Left hindlimb (tissue), 1 donor: ENCODE data around the gene DGCR6L.
A peak's percentile ranks its signal among the peaks of the same experiment; 100 is the strongest.
"Not testable (repeated sequence)": the region's sequence is repeated elsewhere in the genome, so short reads cannot be mapped to it uniquely, and the experiment has no call there.

Experiments used
- DNase-seq: peaks from one replicate; pipeline ENCODE4 v3.0.0-alpha.2; 2018

Gene DGCR6L

GRCh38 chr22:20319745-20320658 is at the start of gene DGCR6L:
TSS of gene DGCR6L (minus strand) at chr22:20320060. CDS start at chr22:20319988, 72 bp downstream.
- peak; percentile 95 for DNase-seq

- DNase-seq = not testable (repeated sequence)
Observed at GRCh38 chr22:20368875-20369274, 49.0 kb upstream of the DGCR6L start.

- not testable (repeated sequence) for DNase-seq
Observed at GRCh38 chr22:20366841-20367240, 47.0 kb upstream of the DGCR6L start.

DNA sequence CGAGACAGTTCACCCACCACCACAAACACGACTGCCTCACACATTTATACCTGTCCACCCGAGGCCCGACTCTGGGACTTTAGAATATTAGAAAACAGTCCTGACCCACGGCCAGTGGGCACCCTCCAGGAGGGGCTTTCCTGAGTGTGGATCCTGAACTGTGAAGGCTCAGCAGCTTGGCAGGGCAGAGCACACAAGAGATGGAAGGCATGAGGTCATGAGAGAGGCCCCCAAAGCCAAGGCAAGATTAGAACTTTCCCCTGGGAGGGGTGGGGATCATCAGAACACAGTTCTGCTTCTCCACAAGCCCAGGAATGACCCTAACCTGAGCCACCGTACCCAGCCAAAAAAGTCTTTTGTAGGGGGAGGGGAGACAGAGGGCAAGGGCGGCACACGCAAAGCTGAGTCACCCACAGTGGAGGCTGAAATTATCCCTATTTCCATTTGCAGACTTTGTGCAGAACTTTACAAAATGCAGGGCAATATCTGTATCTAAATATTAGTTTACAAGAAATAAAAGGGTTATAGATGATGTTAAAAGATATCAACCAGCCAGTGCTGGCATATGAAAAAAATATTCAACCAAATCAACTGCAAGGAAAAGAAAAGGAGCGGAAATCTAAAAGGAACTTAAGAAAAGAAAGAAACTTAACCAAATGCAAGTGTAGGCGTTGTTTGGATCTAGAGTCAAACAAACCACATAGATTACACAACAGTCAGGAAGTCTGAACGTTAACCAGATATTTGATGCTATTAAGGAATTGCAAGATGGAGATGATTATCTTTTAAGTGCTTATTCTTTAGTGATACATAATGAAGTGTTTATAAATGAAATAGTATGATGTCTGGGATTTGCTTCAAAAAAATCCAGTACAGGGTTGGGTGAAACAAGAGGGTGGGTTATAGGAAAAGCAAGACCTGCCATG is 44.7 kb upstream of the DGCR6L start:
- not testable (repeated sequence) for DNase-seq

DNA sequence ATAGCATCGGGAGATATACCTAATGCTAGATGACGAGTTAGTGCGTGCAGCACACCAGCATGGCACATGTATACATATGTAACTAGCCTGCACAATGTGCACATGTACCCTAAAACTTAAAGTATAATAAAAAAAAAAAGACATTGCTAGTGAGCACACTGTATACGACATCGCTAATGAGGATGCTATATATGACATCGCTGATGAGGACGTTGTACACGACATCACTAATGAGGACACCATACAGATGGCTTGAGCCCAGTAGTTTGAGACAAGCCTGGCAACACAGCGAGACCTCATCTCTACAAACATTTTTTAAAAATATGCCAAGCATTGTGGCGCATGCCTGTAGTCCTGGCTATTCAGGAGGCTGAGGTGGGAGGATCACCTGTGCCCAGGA is 42.5 kb upstream of the DGCR6L start:
- not testable (repeated sequence) for DNase-seq

- not testable (repeated sequence) for DNase-seq
Observed at GRCh38 chr22:20361752-20362229, 41.9 kb upstream of the DGCR6L start.

DNA sequence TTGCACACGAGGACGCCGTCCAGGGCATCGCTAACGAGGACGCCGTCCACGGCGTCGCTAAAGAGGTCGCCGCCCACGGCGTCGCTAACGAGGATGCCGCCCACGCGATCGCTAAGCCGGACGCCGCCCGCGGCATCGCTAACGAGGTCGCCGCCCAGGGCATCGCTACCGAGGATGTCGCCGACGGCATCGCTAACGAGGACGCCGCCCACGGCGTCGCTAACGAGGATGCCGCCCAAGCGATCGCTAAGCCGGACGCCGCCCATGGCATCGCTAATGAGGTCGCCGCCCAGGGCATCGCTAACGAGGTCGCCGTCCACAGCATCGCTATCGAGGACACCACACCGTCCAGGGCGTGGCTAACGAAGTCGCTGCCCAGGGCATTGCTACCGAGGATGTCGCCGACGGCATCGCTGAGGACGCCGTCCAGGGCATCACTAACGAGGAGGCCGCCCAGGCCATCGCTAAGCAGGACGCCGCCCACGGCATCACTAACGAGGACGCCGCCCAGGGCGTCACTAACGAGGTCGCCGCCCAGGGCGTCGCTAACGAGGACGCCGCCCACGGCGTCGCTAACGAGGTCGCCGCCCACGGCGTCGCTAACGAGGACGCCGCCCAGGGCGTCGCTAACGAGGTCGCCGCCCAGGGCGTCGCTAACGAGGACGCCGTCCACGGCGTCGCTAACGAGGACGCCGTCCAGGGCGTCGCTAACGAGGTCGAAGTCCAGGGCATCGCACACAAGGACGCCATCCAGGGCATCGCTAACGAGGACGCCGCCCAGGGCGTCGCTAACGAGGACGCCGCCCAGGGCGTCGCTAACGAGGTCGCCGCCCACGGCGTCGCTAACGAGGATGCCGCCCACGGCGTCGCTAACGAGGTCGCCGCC is 41.2 kb upstream of the DGCR6L start:
- not testable (repeated sequence) for DNase-seq

GRCh38 chr22:20360261-20360660 is 40.4 kb upstream of the DGCR6L start:
- DNase-seq = not testable (repeated sequence)

GRCh38 chr22:20358503-20359239 is 38.8 kb upstream of the DGCR6L start:
- not testable (repeated sequence) for DNase-seq

DNA sequence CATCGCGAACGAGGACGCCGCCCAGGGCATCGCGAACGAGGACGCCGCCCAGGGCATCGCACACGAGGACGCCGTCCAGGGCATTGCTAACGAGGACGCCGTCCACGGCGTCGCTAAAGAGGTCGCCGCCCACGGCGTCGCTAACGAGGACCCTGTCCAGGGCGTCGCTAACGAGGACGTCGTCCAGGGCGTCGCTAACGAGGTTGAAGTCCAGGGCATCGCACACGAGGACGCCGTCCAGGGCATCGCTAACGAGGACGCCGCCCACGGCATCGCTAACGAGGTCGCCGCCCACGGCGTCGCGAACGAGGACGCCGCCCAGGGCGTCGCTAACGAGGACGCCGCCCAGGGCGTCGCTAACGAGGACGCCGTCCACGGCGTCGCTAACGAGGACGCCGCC is 38.1 kb upstream of the DGCR6L start:
- not testable (repeated sequence) for DNase-seq

DNA sequence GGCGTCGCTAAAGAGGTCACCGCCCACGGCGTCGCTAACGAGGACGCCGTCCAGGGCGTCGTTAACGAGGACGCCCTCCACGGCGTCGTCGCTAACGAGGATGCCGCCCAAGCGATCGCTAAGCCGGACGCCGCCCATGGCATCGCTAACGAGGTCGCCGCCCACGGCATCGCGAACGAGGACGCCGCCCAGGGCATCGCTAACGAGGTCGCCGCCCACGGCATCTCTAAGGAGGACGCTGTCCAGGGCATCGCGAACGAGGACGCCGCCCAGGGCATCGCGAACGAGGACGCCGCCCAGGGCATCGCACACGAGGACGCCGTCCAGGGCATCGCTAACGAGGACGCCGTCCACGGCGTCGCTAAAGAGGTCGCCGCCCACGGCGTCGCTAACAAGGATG is 37.0 kb upstream of the DGCR6L start:
- not testable (repeated sequence) for DNase-seq

- not testable (repeated sequence) for DNase-seq
Observed at GRCh38 chr22:20355939-20356636, 36.2 kb upstream of the DGCR6L start.

DNA sequence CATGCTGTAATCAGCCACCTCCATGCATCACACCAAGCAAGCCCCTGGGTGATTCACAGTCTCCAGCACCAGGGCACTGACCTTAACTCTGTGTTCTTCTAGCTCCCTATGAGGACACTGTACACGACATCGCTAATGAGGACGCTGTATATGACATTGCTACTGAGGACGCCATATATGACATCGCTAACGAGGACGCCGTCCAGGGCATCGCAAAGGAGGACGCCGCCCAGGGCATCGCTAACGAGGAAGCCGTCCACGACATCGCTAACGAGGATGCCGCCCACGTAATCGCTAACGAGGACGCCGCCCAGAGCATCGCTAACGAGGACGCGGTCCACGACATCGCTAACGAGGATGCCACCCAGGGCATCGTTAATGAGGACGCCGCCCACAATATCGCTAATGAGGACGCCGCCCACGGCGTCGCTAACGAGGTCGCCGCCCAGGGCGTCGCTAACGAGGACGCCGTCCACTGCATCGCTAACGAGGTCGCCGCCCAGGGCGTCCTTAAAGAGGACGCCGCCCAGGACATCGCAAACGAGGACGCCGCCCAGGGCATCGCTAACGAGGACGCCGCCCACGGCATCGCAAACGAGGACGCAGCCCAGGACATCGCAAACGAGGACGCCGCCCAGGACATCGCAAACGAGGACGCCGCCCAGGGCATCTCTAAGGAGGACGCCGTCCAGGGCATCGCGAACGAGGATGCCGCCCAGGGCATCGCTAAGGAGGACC is 34.5 kb upstream of the DGCR6L start:
- DNase-seq = no peak

DNA sequence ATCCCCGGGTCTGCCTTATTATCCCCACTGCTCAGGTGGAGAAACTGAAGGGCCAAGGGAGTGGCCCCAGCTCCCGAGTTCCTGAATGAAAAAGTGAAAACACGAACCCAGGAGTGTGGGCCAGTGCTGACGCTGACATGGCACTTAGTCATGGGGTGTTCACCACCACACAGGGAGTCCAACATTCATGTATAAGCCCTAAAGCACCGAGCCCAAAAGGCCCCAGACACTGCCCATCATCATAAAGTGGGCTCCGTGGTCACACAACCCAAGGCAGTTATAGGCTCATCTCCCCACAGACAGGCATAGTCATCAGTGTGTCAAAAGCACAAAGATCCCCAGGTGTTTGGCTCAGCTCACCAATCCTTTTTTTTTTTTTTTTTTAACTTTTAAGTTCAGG is 32.7 kb upstream of the DGCR6L start:
- not testable (repeated sequence) for DNase-seq

DNA sequence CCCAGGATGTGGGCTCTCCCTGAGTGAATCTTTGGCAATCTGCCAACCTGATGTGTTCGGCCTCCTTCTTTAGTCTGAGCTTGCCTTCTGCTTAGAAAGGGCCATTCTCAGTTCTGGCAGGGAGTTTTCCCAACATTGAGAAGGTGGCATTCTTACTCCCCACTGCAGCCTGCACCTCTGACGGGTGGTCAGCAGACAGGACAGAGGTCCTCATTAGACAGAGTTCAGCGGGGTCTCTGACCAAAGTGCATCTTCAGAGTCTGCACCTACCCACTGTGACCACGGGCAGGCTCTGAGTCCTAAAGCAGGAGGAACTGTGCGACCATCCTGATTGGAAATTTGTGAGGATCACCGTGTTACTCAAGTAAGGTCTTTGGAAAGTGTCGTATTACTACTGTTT is 26.7 kb upstream of the DGCR6L start:
- not testable (repeated sequence) for DNase-seq

- not testable (repeated sequence) for DNase-seq
Observed at GRCh38 chr22:20338291-20338690, 18.4 kb upstream of the DGCR6L start.

DNA sequence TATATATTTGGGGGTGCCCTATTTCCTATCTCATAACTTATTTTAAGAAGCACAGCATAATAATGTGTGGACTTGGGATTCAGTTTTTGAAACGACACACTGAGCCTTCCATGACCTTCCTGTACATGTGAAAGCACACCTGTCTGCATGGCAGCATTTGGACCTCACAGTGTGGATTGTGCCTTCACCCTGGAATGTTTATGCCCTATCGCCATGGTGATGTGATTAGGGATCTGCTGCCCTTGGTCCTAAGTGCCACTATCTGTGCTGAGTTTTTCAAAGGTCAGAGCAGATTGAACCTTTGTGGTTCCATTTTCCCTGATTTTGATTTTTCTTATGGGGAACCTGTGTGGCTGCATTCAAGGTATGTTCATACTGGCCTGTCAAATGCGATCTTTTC is 17.9 kb upstream of the DGCR6L start:
- DNase-seq = not testable (repeated sequence)

GRCh38 chr22:20336561-20336960 is 16.7 kb upstream of the DGCR6L start:
- not testable (repeated sequence) for DNase-seq

DNA sequence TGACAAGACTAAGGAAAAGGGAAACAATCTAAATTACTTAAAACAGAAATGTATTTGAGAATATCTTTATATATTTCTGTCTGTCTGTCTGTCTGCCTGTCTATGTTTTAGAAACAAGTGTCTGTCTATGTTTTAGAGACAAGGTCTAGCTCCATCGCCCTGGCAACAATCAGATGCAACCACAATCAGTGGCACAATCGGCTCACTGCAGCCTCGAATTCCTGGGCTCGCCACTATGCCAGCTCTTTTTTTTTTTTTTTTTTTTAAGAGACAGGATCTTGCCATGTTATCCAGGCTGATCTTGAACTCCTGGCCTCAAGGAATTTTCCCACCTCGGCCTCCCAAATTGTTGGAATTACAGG is 8.7 kb upstream of the DGCR6L start:
- DNase-seq = not testable (repeated sequence)

- not testable (repeated sequence) for DNase-seq
Observed at GRCh38 chr22:20325996-20326395, 6.1 kb upstream of the DGCR6L start.
